ENCODE data around the gene OTP. TPM values are rescaled to one million over a fixed set of nuclear protein-coding genes. Genes with fewer than 3 reads are reported as not detected.

Gene OTP
- total RNA-seq, 1 donor from 2014 or later = not detected

Other genes with a start within 250 kb of the OTP start
- 48.5 to 52.3 TPM (median 48.7 TPM) in 3 replicates for gene WDR41, start 146.4 kb downstream of the OTP start, total RNA-seq
- gene TBCA, start 137.6 kb upstream of the OTP start, total RNA-seq = 213 to 236 TPM (median 221 TPM) in 3 replicates

All from mesothelial cell of epicardium (in vitro differentiated cells).